ENCODE results near the gene RAPGEF1.

DNA sequence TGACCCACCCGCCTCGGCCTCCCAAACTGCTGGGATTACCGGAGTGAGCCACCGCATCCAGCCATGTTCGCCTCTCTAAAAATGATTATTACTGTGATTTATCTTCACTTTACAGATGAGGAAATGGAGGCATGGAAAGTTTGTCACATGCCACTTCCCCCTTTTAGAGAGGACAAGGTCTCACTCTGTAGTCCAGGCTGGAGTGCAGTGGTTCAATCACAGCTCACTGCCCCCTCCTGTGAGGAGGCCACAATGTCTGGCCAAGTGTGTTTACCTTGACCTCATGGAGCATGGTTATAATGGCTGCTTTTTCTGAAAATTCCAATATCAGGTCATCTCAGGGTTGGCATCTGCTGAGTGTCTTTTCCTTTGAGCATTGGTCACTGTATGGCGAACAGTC is 187.8 kb downstream of the RAPGEF1 start:
- TF ChIP-seq YY1 (IDR thresholded peaks at IDR 0.05; ENCODE audit: insufficient read depth, insufficient read length) (no peak), ZNF274 (IDR thresholded peaks at IDR 0.05; ENCODE audit: low read depth, low read length) (no peak)

Data from NT2/D1 (cell line).